Occipital lobe (tissue), 2 donors: ENCODE measurements around the gene ST8SIA1. TPM values are rescaled to one million over a fixed set of nuclear protein-coding genes. Genes with fewer than 3 reads are reported as not detected.

Source experiments
- DNase-seq: peaks from one replicate; lab custom pipeline; 2025; lab: John Stamatoyannopoulos, UW
- total RNA-seq: library from RNA; depleted of rRNA; stranded (reverse); fragments of >200 nt; gene quantifications from one replicate; pipeline ENCODE4 v1.2.3, GENCODE V29; 2014

The ST8SIA1 gene
- total RNA-seq, 1 donor from 2014 or later = 29.6 TPM

DNA sequence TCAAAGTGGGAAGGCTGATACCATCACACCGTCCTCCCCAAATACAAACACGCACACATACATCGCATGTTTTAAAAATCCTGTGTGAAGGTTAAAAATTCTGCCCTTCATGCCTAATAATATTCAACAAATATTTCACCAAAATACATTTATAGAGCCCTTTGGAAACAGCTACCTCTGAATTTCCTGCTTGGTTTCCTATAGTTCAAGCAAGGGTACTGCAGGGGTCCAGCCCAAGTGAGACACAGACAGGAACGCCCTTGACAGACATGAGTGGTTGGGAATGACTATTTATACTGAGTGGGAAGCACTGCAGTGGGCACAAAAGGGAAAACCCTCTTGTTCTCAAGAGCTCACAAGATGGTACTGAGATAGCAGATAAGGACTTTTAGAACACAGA is 51.0 kb downstream of the ST8SIA1 start:
- DNase-seq = no peak

DNA sequence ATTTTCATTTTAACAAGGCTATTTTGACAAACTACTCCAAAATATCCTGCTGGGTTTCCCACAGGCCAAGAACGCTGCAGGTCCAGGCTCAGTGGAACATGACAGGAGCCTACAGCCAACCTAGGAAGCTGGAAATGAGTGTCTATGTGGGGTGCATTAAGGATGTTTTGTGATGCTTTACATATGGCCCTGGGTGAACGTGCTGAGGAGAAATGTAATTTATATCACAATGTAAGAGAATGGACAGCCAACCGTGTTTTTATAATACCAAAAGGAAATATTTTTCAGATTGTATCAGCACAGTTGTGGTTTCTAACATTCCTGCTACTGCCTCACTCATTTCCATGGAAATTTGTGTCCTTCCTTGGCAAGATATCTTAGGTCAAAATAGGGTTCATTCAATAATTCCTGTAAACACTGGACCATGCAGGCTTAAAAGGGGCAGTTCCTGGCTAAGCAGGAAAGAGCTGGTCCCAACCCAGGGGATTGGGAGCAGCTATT is 51.5 kb downstream of the ST8SIA1 start:
- DNase-seq = no peak

DNA sequence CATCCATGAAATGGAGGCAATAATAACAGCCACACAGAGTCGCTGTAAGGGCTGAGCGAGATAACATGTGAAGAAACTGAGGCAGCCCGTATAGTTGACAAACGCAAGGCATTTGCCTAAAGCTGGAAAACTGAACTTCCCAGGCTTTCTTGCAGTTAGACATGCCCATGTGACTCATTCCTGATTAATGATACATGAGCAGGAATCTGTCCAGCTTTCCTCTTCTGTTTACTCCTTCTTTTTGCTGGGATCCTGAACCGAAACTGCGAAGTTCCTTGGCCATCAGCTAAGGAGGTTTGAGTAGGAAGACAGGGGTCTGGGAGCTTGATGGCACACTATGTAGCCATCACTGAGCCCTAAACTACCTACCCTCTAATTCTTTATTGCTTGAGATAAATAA is 52.2 kb downstream of the ST8SIA1 start:
- DNase-seq = no peak

DNA sequence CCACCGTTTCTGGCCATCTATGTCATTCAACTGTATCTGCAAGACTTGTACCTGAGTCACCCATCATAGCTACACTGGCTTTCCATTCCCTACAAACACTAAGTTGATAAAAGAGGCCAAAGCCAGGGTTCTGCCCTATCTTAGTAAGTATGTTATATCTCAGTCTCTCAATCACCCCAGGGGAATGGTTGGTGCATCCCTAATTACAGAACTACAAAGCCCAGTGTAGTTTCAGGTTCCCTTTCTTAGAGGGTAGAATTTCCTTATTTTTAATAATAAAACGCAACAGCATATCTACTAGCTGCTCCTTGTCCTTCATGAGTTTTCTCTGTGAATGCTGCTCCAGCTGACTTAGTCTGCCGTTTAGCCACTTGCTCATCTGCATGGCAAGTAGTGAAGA is 57.6 kb downstream of the ST8SIA1 start:
- no peak for DNase-seq

DNA sequence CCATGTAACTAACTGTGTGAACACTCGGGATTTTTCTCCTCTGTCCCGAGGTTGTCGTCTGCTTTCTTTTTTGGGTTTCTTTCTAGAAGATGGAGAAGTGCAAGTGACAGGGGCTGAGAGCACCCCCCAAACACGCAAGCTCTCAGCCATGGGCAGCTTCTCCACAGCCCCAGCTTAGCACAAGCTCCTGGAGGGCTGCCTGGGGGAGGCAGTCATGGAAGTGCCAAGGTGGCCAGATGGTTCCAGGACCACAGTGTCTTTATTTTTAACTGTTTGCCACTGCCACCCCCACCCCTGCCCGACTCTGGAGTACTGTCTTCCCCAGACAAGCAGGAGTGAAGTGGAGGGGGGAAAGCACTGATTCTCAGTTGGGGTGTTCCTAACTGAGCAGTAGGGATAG is 58.2 kb downstream of the ST8SIA1 start:
- DNase-seq = no peak

DNA sequence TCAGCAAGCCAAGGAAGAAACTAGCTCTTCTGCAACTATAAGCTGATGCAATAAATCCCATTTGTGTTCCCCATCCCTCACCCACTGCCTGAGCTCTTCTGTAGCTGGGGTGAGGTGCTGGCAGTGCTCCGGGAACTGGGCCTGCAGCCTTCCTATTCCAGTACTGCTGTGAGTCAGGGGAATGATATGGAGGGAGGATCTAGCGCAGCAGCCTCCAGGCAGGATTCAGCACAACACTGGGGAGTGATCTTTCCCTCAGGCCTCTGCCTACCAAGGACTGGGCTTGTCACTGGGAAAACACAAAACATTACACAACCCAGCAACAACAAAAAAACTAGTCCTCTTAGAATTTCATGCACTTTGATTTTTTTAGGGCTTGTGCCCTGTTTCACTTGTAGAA is 58.7 kb downstream of the ST8SIA1 start:
- DNase-seq = peak; percentile 33

DNA sequence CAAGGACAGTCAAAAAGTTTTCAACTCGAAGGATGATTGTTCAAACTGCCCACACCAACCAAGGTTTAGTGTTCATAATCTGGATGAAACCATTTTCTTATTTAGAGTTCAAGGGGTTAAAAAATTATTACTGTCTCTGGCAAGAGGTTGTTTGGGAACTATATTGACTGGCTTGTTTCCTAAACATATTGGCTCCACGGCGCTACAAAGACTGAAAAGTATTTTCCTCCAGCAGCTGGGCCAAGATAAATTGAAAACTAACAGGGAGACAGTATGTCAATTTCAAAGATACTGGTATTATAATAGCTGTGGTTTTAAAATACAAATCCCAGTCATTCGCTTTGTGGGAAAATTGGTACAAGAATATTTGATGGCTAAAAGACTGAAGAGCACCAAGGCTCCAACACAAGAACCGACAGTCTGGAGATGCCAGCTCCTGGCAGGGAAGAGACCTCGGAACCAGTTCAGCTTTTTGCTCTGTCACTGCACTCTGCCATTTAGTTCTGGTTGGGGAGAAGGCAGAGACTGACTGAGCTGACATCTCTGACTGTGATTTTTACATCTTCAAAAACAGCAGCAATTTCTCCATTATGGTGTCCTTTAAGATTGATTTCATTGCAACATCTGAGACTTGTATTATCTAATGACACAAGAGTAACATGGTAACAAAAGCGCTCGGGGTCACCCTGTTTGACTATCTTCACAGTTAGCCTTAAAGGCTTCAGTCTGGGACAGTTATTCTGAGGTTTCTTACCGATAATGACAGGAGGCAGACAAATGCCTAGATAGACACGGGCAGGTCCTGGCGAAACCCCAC is 62.0 kb downstream of the ST8SIA1 start:
- no peak for DNase-seq

DNA sequence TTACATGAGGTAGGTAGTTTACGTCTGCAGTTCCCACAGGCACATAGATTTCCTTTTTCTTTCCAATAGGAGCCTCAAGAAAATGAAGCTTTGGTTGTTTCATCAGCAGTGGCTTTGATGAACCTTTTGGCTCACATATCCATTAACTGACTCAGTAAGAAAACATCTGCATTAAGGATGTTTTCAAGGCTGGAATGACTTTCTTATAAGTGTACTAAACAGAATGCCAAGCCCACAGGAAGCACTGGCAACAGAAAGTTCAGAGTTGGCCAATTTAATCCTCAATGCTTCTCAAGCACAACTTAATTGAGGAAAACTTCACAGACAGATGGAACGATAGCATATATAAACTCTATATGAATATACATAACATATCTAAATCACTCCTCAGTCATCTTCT is 63.5 kb downstream of the ST8SIA1 start:
- no peak for DNase-seq

DNA sequence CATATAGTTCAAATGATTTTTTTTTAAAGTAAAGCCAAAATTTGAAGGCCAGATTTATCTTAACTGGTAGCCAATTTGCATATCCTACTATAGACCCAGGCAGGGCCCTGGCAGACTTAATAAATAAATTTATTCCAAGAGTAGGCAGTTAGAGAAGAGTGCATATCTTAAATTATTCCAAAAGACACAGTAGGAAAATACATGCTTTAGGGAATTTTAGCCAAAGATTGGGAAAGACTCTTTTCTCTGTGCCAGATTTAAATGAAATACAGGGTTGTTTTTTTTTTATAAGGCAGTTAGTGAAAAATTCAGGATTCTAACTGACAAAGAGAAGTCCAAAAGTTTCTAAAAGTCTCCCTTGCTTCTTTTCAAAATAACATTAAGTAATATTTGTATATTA is 65.5 kb downstream of the ST8SIA1 start:
- no peak for DNase-seq

DNA sequence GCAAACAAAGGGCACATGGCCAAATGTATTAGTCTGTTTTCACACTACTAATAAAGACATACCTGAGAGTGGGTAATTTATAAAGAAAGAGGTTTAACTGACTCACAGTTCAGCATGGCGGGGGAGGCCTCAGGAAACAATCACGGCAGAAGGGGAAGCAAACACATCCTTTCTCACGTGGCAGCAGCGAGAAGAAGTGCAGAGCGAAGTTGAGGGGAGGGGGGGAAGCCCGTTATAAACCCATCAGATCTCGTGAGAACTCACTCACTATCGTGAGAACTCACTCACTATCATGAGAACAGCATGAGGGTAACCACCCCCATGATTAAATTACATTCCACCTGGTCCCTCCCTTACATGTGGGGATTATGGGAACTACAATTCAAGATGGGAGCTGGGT is 66.1 kb downstream of the ST8SIA1 start:
- no peak for DNase-seq

DNA sequence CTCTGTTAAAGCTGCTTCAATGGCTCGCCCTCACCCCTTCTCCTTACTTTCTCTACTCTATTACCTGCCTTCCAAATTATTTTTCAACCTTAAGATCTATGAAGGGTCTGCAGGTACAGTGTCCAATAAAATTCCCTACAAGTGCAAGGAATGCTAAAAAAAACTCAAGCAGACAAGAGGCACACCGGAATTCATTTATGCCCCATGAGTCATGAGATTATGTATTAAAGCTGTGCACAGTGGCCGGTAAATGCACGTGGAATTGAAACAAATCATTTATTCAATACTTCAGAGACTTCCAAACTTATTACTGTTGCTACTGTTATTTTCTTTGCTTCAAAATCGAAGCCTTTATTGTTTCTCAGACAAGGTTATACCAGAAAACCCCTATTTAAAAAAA is 68.4 kb downstream of the ST8SIA1 start:
- no peak for DNase-seq

DNA sequence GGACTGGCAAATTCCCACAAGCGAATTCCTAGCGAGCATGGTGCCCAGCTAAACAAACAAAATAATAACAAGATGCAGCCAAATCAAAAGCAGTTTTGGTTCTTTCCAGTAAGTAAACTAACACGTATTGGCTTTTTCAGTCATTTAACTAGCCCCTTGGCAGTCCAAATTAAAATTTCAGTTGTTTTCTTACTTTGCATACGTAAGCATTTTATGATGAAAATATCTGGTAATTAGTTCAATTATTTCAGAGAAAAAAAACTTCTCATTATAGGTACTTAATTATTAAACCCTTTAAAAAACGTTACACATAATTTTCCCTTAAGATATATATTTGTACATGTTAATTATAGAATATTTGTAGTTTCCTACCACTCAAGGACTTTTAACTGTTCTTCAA is 70.1 kb downstream of the ST8SIA1 start:
- DNase-seq = no peak

DNA sequence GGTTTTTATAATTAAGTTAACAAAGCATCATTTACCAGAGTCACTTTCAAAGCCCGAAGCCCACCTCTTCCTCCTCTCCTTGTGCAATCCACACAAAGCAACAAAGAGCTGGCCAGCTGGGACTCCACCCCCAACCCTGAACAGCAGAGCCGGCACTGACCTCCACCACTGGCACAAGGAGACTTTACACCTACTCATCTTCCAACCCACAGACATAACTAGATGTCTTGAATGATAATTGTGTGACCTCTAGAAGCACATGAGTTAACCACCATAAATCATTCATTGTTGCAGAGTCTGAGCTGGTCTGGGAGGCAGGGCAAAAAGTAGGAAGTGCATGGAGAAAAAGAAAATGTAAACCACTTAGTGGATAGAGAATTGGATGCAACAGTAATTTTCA is 72.2 kb downstream of the ST8SIA1 start:
- DNase-seq = no peak

DNA sequence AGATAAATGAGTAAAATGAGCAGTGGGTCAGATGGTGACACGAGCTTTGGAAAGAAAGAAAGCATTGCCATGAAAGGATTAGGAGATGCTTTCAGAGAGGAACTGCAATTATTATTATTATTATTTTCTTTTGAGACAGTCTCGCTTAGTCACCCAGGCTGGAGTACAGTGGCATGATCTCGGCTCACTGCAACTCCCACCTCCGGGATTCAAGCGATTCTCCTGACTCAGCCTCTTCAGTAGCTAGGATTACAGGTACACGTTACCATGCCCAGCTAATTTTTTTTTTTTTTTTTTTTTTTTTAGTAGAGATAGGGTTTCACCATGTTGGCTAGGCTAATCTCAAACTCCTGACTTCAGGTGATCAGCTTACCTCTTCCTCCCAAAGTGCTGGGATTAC is 77.4 kb downstream of the ST8SIA1 start:
- no peak for DNase-seq

DNA sequence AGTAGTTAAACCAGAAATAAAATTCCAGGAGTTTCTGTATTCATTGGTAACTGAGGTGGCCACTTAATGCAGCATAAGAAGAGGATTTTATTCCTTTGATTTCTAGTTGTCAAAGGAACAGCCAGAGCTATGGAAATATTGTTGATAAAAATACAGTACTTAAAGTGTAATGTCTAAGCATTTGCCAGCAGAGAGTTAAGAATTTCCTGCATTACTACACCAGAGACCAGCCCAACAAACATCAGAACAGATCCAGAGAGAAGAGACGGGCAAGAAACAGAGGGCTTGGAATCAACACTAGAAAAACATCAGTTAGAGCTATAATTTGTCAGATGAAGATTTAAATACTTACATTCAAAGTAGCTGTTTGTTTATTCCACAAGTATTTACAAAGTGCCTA is 77.9 kb downstream of the ST8SIA1 start:
- no peak for DNase-seq

DNA sequence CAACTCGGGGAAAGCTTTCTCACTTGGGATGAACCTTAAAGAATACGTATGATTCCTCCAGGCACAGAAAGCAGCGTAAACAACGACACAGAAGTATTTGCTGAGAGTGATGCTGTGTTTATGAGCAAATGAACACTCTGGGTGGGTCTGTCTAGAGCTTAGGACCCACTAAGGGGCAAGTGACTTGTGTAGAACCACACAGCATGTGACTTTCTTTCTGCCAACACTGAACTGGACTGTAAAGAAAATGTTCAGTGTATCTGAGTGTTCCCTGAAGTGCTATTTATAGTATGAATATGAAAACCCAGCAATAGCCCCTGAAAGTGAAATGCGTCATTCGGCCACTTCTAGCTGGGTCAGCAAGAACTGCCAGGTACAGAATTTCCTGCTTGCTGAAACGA is 78.5 kb downstream of the ST8SIA1 start:
- DNase-seq = no peak

DNA sequence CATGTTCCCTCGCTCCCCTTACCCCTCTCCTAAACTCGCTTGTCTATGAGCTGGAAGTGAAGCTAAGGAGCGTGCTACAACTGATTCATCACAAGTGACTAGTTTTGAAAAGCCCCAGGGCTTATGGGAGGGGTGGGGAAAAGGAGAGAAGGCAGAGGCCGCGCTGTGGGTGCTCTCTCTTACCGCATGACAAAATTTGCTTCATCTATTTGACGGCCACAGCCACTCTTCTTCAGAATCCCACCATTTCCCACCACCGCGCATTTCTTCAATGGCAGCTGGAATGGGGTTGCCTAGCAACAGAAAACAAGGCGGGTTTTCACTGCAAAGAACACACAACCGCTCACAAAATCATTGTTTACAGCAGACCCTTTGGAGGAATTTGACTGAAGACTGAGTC is 79.4 kb downstream of the ST8SIA1 start:
- no peak for DNase-seq

DNA sequence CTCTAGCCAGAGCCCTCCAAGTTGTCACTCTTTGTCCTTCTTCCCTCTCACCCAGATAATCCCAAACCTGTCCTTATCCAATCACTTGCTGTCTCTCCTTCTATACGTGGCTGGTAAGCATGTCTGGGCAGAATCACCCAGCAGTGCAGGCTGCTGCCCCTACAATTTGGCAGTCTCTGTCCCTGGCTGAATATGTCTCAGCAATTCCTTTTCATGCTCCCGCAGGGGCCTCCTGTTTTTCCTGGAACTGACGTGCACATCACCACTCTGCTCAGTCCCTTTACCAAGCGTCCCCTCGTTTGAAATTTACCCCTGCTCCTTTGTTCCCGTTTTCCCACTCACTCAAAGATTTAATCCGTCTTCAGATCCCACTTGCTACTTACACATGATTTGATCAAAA is 80.0 kb downstream of the ST8SIA1 start:
- no peak for DNase-seq

DNA sequence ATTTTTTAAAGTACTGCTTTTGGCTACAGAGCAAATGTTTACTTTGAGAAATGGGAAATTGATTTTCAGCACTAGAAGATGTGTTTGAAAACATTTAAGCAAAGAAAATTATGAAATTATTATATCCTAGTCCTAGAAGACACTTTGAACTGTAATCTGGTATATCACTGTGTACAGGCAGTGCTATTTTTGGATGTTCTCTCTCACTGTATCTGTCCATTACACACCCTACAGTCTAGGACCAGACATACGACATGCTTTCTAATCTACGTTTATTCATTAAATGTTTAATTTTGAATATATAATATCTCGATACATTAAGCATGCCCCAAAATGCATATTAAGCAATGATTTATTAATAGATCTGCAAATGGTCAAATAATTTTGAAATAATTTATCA is 82.5 kb downstream of the ST8SIA1 start:
- no peak for DNase-seq

DNA sequence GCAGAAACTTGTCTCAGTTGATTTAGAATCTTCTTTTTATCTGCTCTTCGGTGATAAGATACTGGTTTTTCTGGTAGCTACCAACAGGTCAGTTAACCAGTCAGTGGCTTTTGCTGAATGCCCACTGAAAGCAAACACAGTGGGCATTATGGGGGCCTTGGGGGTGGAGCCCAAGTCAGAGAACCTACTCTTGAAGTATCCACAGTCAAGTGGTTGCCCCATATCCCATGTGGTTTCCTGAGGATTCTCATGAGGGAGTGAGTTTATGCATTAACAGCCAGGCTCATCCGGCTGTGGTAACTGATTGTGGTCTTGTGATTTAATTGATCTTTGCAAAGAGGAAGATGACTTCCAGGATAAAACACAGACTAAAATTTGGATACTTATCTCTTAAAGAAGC is 83.7 kb downstream of the ST8SIA1 start:
- DNase-seq = no peak

DNA sequence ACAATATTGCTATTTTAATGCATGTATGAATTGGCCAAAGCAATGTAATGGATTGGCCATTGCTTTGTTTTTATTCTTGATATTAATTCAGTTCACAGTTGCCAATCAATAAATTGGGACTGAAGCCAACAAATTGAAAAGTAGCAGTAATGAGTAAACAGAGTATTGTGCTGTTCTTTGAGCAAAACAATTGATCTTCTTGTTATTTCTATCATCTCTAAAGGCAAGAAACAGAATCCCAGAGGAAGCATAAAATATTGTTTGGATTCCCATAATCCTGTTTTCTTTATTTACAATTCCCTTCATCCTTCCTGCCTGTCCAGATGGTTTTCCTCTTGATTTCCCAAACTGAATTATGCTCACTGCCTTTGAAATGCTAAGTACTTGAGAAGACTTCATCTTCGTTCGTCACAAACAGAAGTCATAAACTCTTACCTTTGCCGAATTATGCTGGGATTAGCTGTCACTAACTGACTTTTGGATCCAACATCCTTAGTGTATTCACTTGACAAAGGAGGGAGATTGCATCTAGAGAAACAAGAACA is 85.9 kb downstream of the ST8SIA1 start:
- DNase-seq = no peak

DNA sequence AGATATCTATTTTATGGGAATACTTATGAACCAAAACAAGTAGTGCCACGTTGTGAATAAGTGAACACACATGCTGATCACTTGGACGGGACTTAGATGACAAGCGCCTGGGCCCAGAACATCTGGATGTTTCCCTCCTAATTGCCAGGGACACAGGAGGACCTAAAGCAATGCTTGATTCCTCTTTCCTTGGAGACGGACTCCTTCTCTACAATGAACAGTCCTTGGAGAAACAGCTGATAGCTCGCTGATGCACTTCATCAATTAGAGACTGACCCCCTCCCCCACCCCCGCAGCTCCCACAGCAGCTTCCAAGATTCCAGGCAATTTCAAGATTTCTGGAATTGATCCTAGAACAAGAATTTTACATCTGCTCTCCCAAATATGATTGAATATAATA is 86.4 kb downstream of the ST8SIA1 start:
- DNase-seq = no peak

DNA sequence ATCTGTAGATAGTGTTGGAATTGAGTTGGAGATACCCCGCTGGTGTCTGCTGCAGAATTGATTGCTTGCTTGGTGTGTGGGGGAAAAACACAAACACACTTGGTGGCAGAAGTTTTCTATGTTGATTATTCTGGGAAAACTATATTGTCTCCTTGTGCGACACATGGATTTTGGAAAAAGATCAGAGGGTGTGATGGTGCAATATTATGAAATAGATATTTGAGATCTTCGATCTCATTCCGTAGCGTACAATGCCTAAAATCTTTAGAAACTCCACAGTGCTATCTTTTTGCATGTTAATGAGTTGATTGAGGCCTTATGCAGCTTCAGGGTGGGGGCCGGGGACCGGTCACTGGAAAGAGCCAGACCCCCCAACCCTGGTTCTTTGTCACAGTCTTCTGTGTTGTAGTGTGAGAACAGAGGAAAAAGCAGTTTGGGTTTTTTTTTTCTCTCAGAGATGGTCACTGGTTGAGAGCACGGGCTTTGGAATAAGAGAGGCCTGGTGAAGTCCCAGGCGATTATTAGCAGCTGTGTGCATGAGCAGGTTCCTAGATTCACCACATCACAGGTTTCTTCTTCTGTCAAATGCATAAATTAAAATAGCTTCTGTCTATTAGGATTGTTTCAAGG is 88.2 kb downstream of the ST8SIA1 start:
- no peak for DNase-seq
